ENCODE results near the gene GAB4. TPM values are rescaled to one million over a fixed set of nuclear protein-coding genes. Genes with fewer than 3 reads are reported as not detected.
"Not testable (repeated sequence)": the region's sequence is repeated elsewhere in the genome, so short reads cannot be mapped to it uniquely, and the experiment has no call there.

GAB4 gene, protein sequence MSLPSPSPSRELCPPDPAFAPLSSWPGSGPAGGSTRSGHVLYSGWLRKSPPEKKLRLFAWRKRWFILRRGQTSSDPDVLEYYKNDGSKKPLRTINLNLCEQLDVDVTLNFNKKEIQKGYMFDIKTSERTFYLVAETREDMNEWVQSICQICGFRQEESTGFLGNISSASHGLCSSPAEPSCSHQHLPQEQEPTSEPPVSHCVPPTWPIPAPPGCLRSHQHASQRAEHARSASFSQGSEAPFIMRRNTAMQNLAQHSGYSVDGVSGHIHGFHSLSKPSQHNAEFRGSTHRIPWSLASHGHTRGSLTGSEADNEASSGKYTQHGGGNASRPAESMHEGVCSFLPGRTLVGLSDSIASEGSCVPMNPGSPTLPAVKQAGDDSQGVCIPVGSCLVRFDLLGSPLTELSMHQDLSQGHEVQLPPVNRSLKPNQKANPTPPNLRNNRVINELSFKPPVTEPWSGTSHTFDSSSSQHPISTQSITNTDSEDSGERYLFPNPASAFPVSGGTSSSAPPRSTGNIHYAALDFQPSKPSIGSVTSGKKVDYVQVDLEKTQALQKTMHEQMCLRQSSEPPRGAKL
- total RNA-seq = not detected
- not detected for polyA plus RNA-seq

- H3K27ac ChIP-seq (ENCODE audit: low read depth) = no peak within 1 kb of the TSS
- no peaks in the 10 kb centered on the region for H3K4me1 ChIP-seq (ENCODE audit: insufficient read depth)
- no peaks in the 10 kb centered on the region for H3K36me3 ChIP-seq (ENCODE audit: insufficient read depth)
- no peak for DNase-seq (ENCODE audit: extremely low spot score)
- H3K4me3 ChIP-seq (ENCODE audit: low read depth, low read length) = no peak within 1 kb of the TSS
- 61% methylated on average over 49 of the region's 49 CpGs for WGBS
Measured at GRCh38 chr22:17007852-17008731, at the start of gene GAB4. GAB4 (minus strand) TSS chr22:17008222; CDS start chr22:17008114, 108 bp downstream.

GRCh38 chr22:17056807-17057206 is 48.8 kb upstream of the GAB4 start:
- DNase-seq (ENCODE audit: extremely low spot score) = no peak
- H3K36me3 ChIP-seq (ENCODE audit: insufficient read depth) = no peaks in the 10 kb centered on the region
- WGBS = 73% methylated on average over 8 of the region's 8 CpGs
- H3K27ac ChIP-seq (ENCODE audit: low read depth) = no peak overlapping the region
- H3K4me1 ChIP-seq (ENCODE audit: insufficient read depth) = no peaks in the 10 kb centered on the region
- no peak overlapping the region for H3K4me3 ChIP-seq (ENCODE audit: low read depth, low read length)

- Histone ChIP-seq H3K4me3 (ENCODE audit: low read depth, low read length) (no peak overlapping the region), H3K27ac (ENCODE audit: low read depth) (no peak overlapping the region), H3K4me1 (ENCODE audit: insufficient read depth) (no peaks in the 10 kb centered on the region), H3K36me3 (ENCODE audit: insufficient read depth) (no peaks in the 10 kb centered on the region)
- DNase-seq (ENCODE audit: extremely low spot score) = no peak
- 81% methylated on average over 5 of the region's 5 CpGs for WGBS
Measured at GRCh38 chr22:17056058-17056457, 48.0 kb upstream of the GAB4 start.

GRCh38 chr22:17047656-17048055 is 39.6 kb upstream of the GAB4 start:
- H3K4me1 ChIP-seq (ENCODE audit: insufficient read depth) = no peaks in the 10 kb centered on the region
- H3K27ac ChIP-seq (ENCODE audit: low read depth) = no peak overlapping the region
- 84% methylated on average over 1 of the region's 1 CpG for WGBS
- no peaks in the 10 kb centered on the region for H3K36me3 ChIP-seq (ENCODE audit: insufficient read depth)
- no peak for DNase-seq (ENCODE audit: extremely low spot score)
- no peak overlapping the region for H3K4me3 ChIP-seq (ENCODE audit: low read depth, low read length)

- no peak overlapping the region for H3K27ac ChIP-seq (ENCODE audit: low read depth)
- H3K36me3 ChIP-seq (ENCODE audit: insufficient read depth) = no peaks in the 10 kb centered on the region
- no peaks in the 10 kb centered on the region for H3K4me1 ChIP-seq (ENCODE audit: insufficient read depth)
- WGBS = 58% methylated on average over 5 of the region's 5 CpGs
- no peak overlapping the region for H3K4me3 ChIP-seq (ENCODE audit: low read depth, low read length)
- DNase-seq (ENCODE audit: extremely low spot score) = no peak
Measured at GRCh38 chr22:17046566-17047348, 38.7 kb upstream of the GAB4 start.

DNA sequence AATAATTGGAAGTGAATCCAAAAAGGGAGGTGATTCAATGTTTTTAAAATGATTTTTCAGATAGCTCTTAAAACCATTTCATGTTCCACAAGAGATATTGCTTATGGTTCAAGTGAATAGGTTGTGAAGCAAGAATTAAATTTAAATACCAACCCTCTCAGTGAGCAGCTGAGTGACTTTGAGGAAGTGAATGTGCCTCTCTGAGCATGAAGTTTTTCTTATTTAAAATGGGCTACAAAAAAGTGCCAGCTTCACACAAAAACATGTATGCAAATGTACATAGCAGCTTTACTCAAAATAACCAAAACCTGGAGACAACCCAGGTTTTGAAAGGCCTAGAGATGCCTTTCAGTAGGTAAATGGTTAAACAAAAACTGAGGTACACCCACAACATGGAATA is 35.5 kb upstream of the GAB4 start:
- Histone ChIP-seq H3K27ac (ENCODE audit: low read depth) (no peak overlapping the region), H3K4me1 (ENCODE audit: insufficient read depth) (no peaks in the 10 kb centered on the region), H3K36me3 (ENCODE audit: insufficient read depth) (no peaks in the 10 kb centered on the region), H3K4me3 (ENCODE audit: low read depth, low read length) (no peak overlapping the region)
- DNase-seq (ENCODE audit: extremely low spot score) = no peak

GRCh38 chr22:17036842-17037711 is 29.1 kb upstream of the GAB4 start:
- 25% methylated on average over 37 of the region's 56 CpGs for WGBS
- H3K36me3 ChIP-seq (ENCODE audit: insufficient read depth); H3K4me3 ChIP-seq (ENCODE audit: low read depth, low read length); H3K4me1 ChIP-seq (ENCODE audit: insufficient read depth); DNase-seq (ENCODE audit: extremely low spot score); H3K27ac ChIP-seq (ENCODE audit: low read depth): not testable (repeated sequence)

DNA sequence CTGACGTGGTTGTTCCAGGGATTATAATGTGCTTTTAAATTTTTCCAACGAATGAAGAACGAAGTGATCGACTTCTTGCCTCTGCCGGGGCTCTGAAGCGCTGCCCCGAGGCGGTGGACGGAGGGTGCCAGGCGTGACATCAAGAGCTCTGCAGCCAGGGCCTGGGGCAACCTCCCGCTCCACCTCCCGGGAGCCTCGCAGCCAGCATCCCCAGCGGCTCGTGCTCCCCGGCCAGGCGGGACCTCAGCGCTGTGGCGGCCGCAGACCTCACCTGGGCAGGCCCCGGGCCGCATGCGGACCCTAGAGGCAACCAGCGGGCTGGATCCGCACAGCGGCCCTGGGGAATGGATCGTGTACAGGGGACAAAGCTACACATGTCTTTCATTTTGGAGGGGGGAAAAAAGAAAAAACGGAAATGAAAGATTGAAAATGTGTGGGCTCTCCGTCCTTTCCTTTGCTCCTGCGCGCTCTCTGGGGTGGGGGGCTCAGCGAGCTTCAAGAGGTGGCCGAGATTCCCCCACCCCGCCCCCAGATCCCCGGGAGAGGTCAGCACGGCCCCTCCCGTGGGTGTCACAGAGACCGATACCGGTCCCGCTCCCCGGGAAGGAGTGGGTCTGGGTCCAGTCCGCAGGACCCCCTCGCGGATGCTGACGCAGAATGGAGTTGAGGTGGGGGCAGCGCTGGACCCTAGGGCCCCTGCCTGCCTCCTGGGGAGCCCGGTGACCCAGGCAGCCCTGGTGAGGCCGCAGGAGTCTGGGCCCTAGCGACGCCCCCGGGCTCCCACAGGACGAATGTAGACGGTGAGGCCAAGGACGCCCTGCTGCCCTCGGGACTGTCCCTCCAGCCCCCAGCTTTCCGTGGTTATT is 28.2 kb upstream of the GAB4 start:
- H3K27ac ChIP-seq (ENCODE audit: low read depth); H3K4me3 ChIP-seq (ENCODE audit: low read depth, low read length); DNase-seq (ENCODE audit: extremely low spot score); H3K4me1 ChIP-seq (ENCODE audit: insufficient read depth); H3K36me3 ChIP-seq (ENCODE audit: insufficient read depth): not testable (repeated sequence)
- 15% methylated on average over 56 of the region's 56 CpGs for WGBS

DNA sequence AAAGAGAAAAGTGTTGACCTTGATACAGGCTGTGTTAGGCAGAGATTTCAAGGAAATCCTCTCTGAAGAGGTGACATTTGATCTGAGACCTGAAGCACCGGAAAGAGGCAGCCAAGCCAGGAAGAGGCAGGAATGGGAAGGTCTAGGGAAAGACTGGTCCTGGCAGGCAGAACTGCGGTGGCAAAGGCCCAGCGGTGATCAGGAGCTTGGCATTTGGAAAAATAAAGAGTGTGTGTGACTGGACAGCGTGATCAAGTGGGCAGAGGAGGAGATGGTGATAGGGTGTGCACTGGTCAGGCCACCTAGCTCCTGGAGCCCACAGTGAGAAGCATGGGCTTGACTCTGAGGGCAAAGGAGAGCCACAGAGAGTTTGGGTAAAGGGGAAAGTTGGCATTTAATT is 27.2 kb upstream of the GAB4 start:
- no peaks in the 10 kb centered on the region for H3K36me3 ChIP-seq (ENCODE audit: insufficient read depth)
- no peak overlapping the region for H3K27ac ChIP-seq (ENCODE audit: low read depth)
- no peak overlapping the region for H3K4me3 ChIP-seq (ENCODE audit: low read depth, low read length)
- WGBS = 53% methylated on average over 4 of the region's 4 CpGs
- no peak for DNase-seq (ENCODE audit: extremely low spot score)
- no peaks in the 10 kb centered on the region for H3K4me1 ChIP-seq (ENCODE audit: insufficient read depth)

DNA sequence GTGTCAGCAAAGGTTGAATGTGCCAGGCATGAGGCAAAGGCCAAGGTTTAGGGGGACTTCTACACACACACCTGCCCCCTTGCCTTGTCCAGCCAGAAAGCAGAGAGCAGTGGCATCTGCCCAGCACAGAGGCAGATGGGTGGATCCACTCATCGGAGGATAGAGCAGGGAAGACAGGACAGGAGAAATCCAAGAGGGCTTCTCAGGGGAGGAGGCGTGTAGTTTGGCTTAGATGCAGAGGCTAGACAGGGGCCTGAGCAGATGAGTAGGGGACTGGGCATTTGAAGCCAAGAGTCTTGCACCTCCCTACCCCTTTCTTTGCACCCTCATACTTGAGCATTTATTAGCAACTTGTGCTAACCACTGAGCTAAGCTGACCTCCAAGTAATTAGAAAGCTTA is 26.5 kb upstream of the GAB4 start:
- not testable (repeated sequence) for H3K27ac ChIP-seq (ENCODE audit: low read depth); DNase-seq (ENCODE audit: extremely low spot score); H3K4me1 ChIP-seq (ENCODE audit: insufficient read depth); H3K36me3 ChIP-seq (ENCODE audit: insufficient read depth); H3K4me3 ChIP-seq (ENCODE audit: low read depth, low read length)
- 81% methylated on average over 2 of the region's 2 CpGs for WGBS

DNA sequence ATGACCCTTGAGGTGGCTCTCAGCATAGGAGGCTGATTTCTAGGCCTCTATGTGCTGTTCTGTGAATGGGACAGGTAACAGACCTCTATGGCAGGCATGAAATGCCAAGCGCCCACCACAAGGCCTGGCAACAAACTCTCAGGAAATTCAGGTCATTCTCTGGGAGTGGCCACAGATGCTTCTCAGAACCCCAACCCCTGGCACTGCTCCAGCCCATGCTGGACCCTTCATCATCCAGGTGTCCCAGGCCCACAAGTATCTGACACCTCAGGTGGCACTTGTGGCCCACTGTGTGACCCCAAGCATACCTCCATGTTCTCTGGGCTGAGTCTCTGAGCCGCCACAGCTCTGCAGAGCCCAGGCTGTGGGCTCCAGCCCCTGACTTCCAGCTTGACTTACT is 24.3 kb upstream of the GAB4 start:
- not testable (repeated sequence) for H3K27ac ChIP-seq (ENCODE audit: low read depth); DNase-seq (ENCODE audit: extremely low spot score); H3K4me1 ChIP-seq (ENCODE audit: insufficient read depth); H3K36me3 ChIP-seq (ENCODE audit: insufficient read depth); H3K4me3 ChIP-seq (ENCODE audit: low read depth, low read length)
- WGBS = 90% methylated on average over 2 of the region's 2 CpGs

- 58% methylated on average over 5 of the region's 5 CpGs for WGBS
Measured at GRCh38 chr22:17024380-17024779, 16.4 kb upstream of the GAB4 start.

More at GRCh38 chr22:17024380-17024779, 16.4 kb upstream of the GAB4 start:
- H3K36me3 ChIP-seq (ENCODE audit: insufficient read depth); H3K4me3 ChIP-seq (ENCODE audit: low read depth, low read length); DNase-seq (ENCODE audit: extremely low spot score); H3K4me1 ChIP-seq (ENCODE audit: insufficient read depth); H3K27ac ChIP-seq (ENCODE audit: low read depth): not testable (repeated sequence)
